Heart left ventricle (tissue), 16 donors: Measurements from ENCODE around the gene TRAPPC12. TPM values are rescaled to one million over a fixed set of nuclear protein-coding genes. Genes with fewer than 3 reads are reported as not detected.
A peak's percentile ranks its signal among the peaks of the same experiment; 100 is the strongest.

ENCODE experiments used
- ATAC-seq, 4 donors: fragments of 200-7000 bp; cut with Tn5 transposase; one replicate each; pipeline ENCODE4 v1.9.1; 2020 to 2022; ENCODE audit warnings: moderate library complexity in 4 of 4, mild to moderate bottlenecking in 3 of 4, moderate number of reproducible peaks in 1 of 4
- DNase-seq, 5 donors: peaks; one replicate each; pipeline ENCODE4 v3.0.0-alpha.2; 2020
- H3K27ac ChIP-seq, 12 donors: fragments of 200-600 bp; sonication (generic) in 4 of 12; one replicate each; pipeline versions ENCODE4 v1.5.0 to v1.8.0; 2016 to 2022; ENCODE audit warnings: mild to moderate bottlenecking in 2 of 12
- H3K27me3 ChIP-seq, 9 donors: fragments of 200-600 bp; sonication (generic) in 2 of 9; one replicate each; pipeline versions ENCODE4 v1.5.1 to v1.8.0; 2016 to 2022; ENCODE audit warnings: mild to moderate bottlenecking in 3 of 9
- H3K36me3 ChIP-seq, 9 donors: fragments of 200-600 bp; sonication (generic) in 2 of 9; one replicate each; pipeline versions ENCODE4 v1.5.0 to v1.8.0; 2018 to 2022; ENCODE audit warnings: mild to moderate bottlenecking in 2 of 9
- H3K4me1 ChIP-seq, 12 donors: fragments of 200-600 bp; sonication (generic) in 4 of 12; one replicate each; pipeline versions ENCODE4 v1.5.0 to v1.8.0; 2016 to 2022; ENCODE audit warnings: mild to moderate bottlenecking in 3 of 12
- H3K4me3 ChIP-seq, 12 donors: fragments of 200-600 bp; sonication (generic) in 4 of 12; one replicate each; pipeline versions ENCODE4 v1.5.0 to v1.8.0; 2017 to 2022; ENCODE audit warnings: mild to moderate bottlenecking in 9 of 12, moderate library complexity in 4 of 12
- H3K9me3 ChIP-seq, 12 donors: fragments of 200-600 bp; sonication (generic) in 4 of 12; one replicate each; pipeline versions ENCODE4 v1.5.0 to v1.8.0; 2016 to 2022; ENCODE audit warnings: mild to moderate bottlenecking in 1 of 12
- CTCF ChIP-seq, 12 donors: fragments of 200-600 bp; sonication (generic) in 4 of 12; IDR thresholded peaks; one replicate each; pipeline versions ENCODE4 v1.5.0 to v1.8.0; 2018 to 2022; ENCODE audit warnings: antibody characterized with exemption in 12 of 12, mild to moderate bottlenecking in 5 of 12
- POLR2A ChIP-seq, 2 donors: fragments of 450-650 bp; IDR thresholded peaks; one replicate each; pipeline ENCODE4 v1.6.1; 2017; ENCODE audit warnings: antibody characterized with exemption in 2 of 2, mild to moderate bottlenecking in 2 of 2, moderate library complexity in 2 of 2
- WGBS, 4 donors: extraction: QIAGEN DNeasy Blood & Tissue Kit in 2 of 4; methylation state at CpG; one replicate each; pipeline versions ENCODE4 v1.1.5 to v1.1.7; 2013 to 2018; 5-methylcytosine and 5-hydroxymethylcytosine counted together
- intact Hi-C, 10 donors: fragments of 100-400 bp; cut with DNase I; formaldehyde crosslinking; loops; one replicate each; pipeline versions ENCODE4 v1.11.1 to v1.14.2; 2022
- polyA plus RNA-seq, 2 donors: library from polyadenylated mRNA; stranded (reverse); fragments of 200-250 nt; gene quantifications; one replicate each; pipeline ENCODE4 v1.2.3, GENCODE V29; 2013
- total RNA-seq, 9 donors: library from RNA; depleted of rRNA in 2 of 9; stranded (reverse); fragments of >200 nt in 2 of 9; fragmentation: NEBNext Ultra II Directional in 3 of 9; extraction: Animal tissue kit (Norgen Biotek cat#: 25700) in 3 of 9; gene quantifications; one replicate each; pipeline versions ENCODE4 v1.1.0 to v1.2.4, GENCODE V29; 2016 to 2023
- donor health status: ischemic (EF 13 %, LVEDD 7.1; RV severe dilation, severe dysfunction).
- donor health status: healthy with polysubstance abuse.
- donor health status: DM: no; HTN: yes; CAD: no.
- donor health status: DM: no; HTN: no; CAD: no.
- donor health status: ischemic (EF 25% LVEDD 6.9; RV normal size, moderate dysfunction).
- donor health status: ischemic (EF 25% LVEDD 5.7; RV mildly dilated, moderate dysfunction).
- donor health status: healthy.
- donor health status: DM: yes; HTN: yes; CAD: no.
- donor health status: ischemic (EF 35%, LVEDD 5.7; RV mildly dilated, moderate dysfunction).
- donor health status: nonischemic (EF 11% LVEDD 7.7; RV severe dilation, severe dysfunction).
- donor health status: DM: yes; HTN: yes; CAD: no.
- donor health status: PGD.
- donor health status: ischemic (EF 29% LVEDD 5.4; RV normal size, mild dysfunction).
- donor health status: nonischemic (EF 23%, LVEDD 6.1; RV moderate dilation, normal function).

TRAPPC12 gene
- total and polyA plus RNA-seq, 11 donors: 70.3 to 142 (median 88.2) TPM

DNA sequence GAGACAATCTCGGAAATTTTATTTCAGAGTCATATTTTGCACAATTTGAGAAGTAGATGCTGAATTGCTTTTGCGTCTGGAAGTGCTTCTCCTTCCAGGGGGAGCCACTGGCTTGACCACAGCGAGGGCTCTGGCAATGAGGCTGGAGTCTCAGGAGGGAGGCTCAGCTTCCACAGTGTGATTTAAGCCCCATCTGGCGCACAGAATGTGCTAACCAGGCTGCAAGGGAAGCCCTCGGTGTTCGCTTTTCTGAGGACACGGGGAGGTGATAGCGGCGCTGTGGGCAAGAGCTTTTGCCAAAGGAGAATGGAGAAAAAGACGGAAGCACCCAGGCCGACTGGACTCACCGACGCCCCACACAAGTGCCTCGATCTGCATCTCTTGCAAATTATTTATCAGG lies 87.5 kb downstream of the TRAPPC12 start:
- ATAC-seq (no peak), DNase-seq (no peak)
- Histone ChIP-seq H3K27me3 (no peaks in the 10 kb centered on the region), H3K36me3 (peaks cover 0 to 88% (median 47%) of the 10 kb centered on the region in 9 donors), H3K27ac (peak overlapping the region in 7 of 12 donors; percentile 57 to 95 (median 86)), H3K4me3 (no peak overlapping the region), H3K9me3 (no peaks in the 10 kb centered on the region), H3K4me1 (peaks cover 9 to 57% (median 41%) of the 10 kb centered on the region in 12 donors)
- intact Hi-C loops: loop anchor here in 3 of 10 donors (5.0 to 10.0 kb wide), 2 partner anchors 70 to 92 kb away; partner anchors contain the start of genes EIPR1 (in 2 of the 3) and TRAPPC12 (in 2 of the 3)
- TF ChIP-seq POLR2A (IDR thresholded peaks at IDR 0.05): no peak
- TF ChIP-seq CTCF (IDR thresholded peaks at IDR 0.05): no peak
- WGBS, 4 donors: 89 to 94% (median 91%) methylated on average over 14 of the region's 14 CpGs

GRCh38 chr2:3467654-3468053 lies 88.2 kb downstream of the TRAPPC12 start:
- DNase-seq (peak in 1 of 5 donors; percentile 48), ATAC-seq (no peak)
- H3K27ac ChIP-seq: peak overlapping the region in 5 of 12 donors; percentile 7 to 95 (median 26)
- peaks cover 0 to 95% (median 50%) of the 10 kb centered on the region in 9 donors for H3K36me3 ChIP-seq
- H3K4me3 ChIP-seq: no peak overlapping the region
- intact Hi-C loops: loop anchor here in 3 of 10 donors (5.0 to 10.0 kb wide), 2 partner anchors 70 to 93 kb away; partner anchors contain the start of genes EIPR1 (in 2 of the 3) and TRAPPC12 (in 2 of the 3)
- peaks cover 9 to 62% (median 42%) of the 10 kb centered on the region in 12 donors for H3K4me1 ChIP-seq
- H3K27me3 ChIP-seq: no peaks in the 10 kb centered on the region
- 91 to 96% (median 95%) methylated on average over 15 of the region's 15 CpGs for WGBS, 4 donors
- TF ChIP-seq POLR2A (IDR thresholded peaks at IDR 0.05) (no peak), CTCF (IDR thresholded peaks at IDR 0.05) (no peak)
- H3K9me3 ChIP-seq: no peaks in the 10 kb centered on the region

- H3K27me3 ChIP-seq: no peaks in the 10 kb centered on the region
- H3K4me1 ChIP-seq: peaks cover 9 to 70% (median 43%) of the 10 kb centered on the region in 12 donors
- intact Hi-C loops: loop anchor here in 3 of 10 donors (5.0 to 10.0 kb wide), 2 partner anchors 69 to 94 kb away; partner anchors contain the start of genes EIPR1 (in 2 of the 3) and TRAPPC12 (in 2 of the 3)
- H3K9me3 ChIP-seq: no peaks in the 10 kb centered on the region
- no peak overlapping the region for H3K4me3 ChIP-seq
- DNase-seq (peak in 1 of 5 donors; percentile 22), ATAC-seq (no peak)
- 89 to 96% (median 94%) methylated on average over 30 to 31 of the region's 31 CpGs for WGBS, 4 donors
- TF ChIP-seq CTCF (IDR thresholded peaks at IDR 0.05) (no peak), POLR2A (IDR thresholded peaks at IDR 0.05) (no peak)
- H3K36me3 ChIP-seq: peaks cover 0 to 94% (median 49%) of the 10 kb centered on the region in 9 donors
- peak overlapping the region in 6 of 12 donors; percentile 7 to 95 (median 89) for H3K27ac ChIP-seq
Measured at GRCh38 chr2:3468296-3468988, 88.9 kb downstream of the TRAPPC12 start.

DNA sequence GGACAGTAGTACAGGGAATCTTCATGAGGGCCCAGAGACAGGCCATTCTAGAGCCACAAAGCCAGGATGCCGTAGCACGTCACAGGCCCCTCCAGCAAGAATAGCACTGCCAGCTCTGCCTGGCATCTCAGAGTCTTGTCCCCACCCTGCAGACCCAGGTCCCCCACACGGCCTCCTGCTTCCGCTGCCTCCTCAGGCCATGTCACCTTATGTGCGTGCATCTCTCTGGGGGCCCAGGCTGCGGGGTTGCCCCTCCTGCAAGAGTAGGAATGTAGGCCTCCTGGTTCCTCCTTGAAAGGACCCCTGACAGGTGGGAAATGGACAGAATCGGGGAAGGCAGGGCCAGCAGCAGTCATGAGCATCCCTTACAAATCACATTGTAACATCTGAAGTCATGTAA lies 90.0 kb downstream of the TRAPPC12 start:
- Histone ChIP-seq H3K9me3 (no peaks in the 10 kb centered on the region), H3K36me3 (peaks cover 0 to 94% (median 54%) of the 10 kb centered on the region in 9 donors), H3K27me3 (no peaks in the 10 kb centered on the region), H3K27ac (peak overlapping the region; percentile 76 to 95 (median 84)), H3K4me3 (no peak overlapping the region), H3K4me1 (peaks cover 9 to 71% (median 43%) of the 10 kb centered on the region in 12 donors)
- DNase-seq: peak in 2 of 5 donors; percentile 17 to 49
- TF ChIP-seq CTCF (IDR thresholded peaks at IDR 0.05): no peak
- no peak for TF ChIP-seq POLR2A (IDR thresholded peaks at IDR 0.05)
- intact Hi-C loops: loop anchor here in 3 of 10 donors (5.0 to 10.0 kb wide), 2 partner anchors 68 to 95 kb away; partner anchors contain the start of genes EIPR1 (in 2 of the 3) and TRAPPC12 (in 2 of the 3)
- ATAC-seq: no peak
- 93 to 95% (median 94%) methylated on average over 7 of the region's 7 CpGs for whole genome bisulfite sequencing, 4 donors
